NB4 (cell line): ENCODE measurements around the gene BRD2.

Source experiments
- MYC ChIP-seq: IDR thresholded peaks from 2 replicates; pipeline ENCODE4 v1.6.1; 2011; ENCODE audit warnings: low read depth, low read length
- TF ChIP-seq, protein P1 (sequence below): IDR thresholded peaks from one replicate; pipeline ENCODE4 v1.5.1; 2012; ENCODE audit warnings: low read depth, low read length

DNA sequence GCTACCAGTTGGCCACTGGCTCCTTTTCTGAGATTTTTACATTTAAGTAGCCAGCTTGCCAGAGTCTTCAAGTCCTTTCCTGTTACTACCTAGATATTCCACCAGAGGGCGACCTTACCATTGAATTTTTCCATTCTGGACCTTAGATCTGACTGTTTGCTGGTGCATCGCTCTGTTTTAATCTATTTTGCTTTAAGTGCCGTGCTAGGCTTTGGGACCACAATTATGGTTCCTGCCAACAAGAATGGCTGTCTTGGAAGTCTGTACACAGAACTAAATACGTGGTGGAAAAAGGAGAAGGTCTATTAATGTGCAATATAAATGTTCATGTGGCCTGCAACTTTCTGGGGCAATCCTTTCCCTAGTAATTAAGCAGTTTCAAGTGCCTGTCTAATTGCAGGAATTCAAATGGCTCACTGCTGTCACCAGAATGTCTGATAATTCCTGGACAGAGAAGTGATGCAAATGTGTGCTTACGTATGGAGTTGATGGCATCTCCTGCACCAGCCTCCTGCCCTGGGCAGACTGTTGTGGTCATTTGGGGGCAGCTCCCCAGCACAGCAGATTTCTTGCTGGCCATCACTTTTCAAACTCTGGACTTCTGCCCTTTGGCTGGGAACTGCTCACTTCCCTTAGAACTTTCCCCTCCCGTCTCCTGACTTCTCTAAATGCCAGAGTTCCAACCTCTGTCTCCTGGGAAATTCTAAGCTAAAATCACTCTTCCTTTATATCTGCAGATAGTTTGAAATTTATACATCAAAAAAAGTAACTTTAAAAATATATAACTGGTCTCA lies 46.6 kb downstream of the BRD2 start:
- TF ChIP-seq, protein P1, sequence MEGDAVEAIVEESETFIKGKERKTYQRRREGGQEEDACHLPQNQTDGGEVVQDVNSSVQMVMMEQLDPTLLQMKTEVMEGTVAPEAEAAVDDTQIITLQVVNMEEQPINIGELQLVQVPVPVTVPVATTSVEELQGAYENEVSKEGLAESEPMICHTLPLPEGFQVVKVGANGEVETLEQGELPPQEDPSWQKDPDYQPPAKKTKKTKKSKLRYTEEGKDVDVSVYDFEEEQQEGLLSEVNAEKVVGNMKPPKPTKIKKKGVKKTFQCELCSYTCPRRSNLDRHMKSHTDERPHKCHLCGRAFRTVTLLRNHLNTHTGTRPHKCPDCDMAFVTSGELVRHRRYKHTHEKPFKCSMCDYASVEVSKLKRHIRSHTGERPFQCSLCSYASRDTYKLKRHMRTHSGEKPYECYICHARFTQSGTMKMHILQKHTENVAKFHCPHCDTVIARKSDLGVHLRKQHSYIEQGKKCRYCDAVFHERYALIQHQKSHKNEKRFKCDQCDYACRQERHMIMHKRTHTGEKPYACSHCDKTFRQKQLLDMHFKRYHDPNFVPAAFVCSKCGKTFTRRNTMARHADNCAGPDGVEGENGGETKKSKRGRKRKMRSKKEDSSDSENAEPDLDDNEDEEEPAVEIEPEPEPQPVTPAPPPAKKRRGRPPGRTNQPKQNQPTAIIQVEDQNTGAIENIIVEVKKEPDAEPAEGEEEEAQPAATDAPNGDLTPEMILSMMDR: peak; percentile 63
- TF ChIP-seq MYC: no peak
